GM12801 (cell line): ENCODE measurements around the gene RBM20.

Experiments
- TF ChIP-seq, protein P1 (sequence below): IDR thresholded peaks from one replicate; pipeline ENCODE4 v1.5.1; 2011; ENCODE audit warnings: control low read depth; ENCODE audit not compliant: insufficient read length; ENCODE audit errors: extremely low read depth

RBM20 gene

DNA sequence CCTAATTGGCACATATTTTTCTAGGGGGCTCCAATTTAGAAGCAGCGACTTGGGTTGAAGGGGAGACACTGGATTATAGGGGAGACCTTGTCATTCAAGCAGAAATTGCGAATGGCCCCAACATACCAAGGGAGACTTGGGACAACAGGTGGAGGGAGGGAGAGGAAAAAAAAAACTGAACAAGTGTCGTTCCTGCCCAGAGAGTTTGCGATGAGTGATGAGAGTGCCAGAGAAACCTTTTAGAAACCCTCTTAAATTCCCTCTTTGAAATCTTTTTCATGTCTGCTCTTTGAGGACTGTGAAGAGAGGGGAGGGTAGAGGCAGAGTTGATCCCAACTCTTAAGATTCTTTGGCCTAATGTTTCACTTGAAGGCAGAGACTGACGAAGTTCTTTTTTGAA, 24.3 kb downstream of the RBM20 start:
- TF ChIP-seq, protein P1, sequence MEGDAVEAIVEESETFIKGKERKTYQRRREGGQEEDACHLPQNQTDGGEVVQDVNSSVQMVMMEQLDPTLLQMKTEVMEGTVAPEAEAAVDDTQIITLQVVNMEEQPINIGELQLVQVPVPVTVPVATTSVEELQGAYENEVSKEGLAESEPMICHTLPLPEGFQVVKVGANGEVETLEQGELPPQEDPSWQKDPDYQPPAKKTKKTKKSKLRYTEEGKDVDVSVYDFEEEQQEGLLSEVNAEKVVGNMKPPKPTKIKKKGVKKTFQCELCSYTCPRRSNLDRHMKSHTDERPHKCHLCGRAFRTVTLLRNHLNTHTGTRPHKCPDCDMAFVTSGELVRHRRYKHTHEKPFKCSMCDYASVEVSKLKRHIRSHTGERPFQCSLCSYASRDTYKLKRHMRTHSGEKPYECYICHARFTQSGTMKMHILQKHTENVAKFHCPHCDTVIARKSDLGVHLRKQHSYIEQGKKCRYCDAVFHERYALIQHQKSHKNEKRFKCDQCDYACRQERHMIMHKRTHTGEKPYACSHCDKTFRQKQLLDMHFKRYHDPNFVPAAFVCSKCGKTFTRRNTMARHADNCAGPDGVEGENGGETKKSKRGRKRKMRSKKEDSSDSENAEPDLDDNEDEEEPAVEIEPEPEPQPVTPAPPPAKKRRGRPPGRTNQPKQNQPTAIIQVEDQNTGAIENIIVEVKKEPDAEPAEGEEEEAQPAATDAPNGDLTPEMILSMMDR = no peak

GRCh38 chr10:110670335-110670734, 26.2 kb downstream of the RBM20 start:
- TF ChIP-seq, protein P1 = no peak

DNA sequence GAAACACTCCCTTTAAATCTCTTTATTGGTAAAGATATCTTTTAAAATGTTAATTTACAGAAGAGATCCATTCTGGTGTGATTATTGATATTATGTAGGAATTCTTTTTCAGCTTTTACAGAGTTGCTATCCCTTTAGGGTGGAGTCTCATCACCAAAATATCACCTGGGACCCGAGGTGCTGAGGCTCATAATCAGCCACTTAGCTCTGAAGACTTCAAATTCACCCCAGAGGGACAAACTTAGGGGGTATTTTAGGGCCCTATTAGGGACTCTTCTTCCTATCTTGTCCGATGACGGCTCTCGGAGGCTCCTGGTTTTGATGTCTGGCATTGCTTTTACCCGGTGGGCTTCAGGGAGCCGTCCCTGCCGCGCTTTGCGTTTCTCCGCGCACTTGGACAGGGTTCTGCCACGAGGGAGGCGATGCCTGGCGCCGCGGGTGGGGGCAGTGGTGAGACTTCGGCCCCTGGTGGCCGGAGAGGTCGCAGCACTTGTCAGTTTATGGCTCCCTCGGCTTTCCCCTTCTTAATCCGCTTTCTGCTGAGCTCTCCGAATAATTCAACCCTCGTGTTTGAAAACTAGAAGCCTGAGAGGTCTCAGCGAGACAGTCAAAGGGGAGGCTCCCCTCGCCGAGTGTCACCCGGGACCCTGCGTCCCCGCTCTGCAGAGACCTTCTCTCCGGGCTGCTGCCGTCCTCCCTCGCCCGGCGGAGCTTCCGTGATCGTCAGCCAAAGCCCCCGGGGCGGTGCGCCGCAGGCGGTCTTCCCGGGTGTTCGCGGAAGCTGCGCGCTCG, 27.8 kb downstream of the RBM20 start:
- TF ChIP-seq, protein P1 = no peak

DNA sequence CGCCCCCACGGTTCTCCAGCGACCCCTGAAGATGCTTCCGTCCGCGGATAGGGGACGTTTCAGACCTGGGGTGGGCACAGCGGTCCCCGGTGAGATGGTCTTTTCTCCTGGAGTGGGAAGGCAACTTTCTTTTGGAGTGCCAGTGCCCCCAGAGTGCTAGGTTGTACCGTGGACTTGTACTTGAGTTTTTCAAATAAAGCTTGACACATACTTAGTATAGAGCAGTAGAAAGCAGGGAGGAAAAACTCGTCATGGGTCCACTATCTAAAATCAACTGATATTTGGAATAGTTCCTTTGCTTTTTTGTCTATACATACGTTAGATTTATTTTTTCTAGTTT, 28.4 kb downstream of the RBM20 start:
- TF ChIP-seq, protein P1 = no peak

DNA sequence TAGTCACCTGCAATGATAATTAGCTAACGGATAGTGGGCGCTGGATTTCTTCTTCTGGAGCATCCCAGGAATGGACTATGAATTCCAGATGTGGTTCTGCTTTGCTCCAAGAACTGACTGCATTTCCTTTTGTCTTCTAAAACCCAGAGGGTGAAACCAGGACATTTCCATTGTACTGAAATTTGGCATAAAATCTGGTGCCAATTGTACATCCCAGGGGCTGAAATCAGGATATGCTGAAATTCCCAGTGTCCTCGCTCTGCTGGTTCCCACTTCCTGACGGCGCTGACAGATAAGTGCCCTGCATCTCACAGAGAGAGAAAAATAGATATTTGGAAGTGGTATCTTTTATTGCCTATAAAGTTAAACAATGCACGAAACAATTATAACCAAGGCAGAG, 31.9 kb downstream of the RBM20 start:
- TF ChIP-seq, protein P1 = no peak

GRCh38 chr10:110679486-110680272, 35.5 kb downstream of the RBM20 start:
- TF ChIP-seq, protein P1 = no peak

GRCh38 chr10:110680273-110681020, 36.3 kb downstream of the RBM20 start:
- TF ChIP-seq, protein P1 = no peak
